H54 (cell line): Measurements from ENCODE around the gene TOX2.

Experiments
- DNase-seq: peaks from one replicate; pipeline ENCODE4 v3.0.0; 2011; ENCODE audit warnings: low spot score, mixed read lengths; ENCODE audit not compliant: insufficient read length
- FAIRE-seq: peaks from 3 replicates; lab custom pipeline; 2011; peaks lifted over from hg19 to GRCh38; lab: Jason Lieb, UNC
- POLR2A ChIP-seq: IDR thresholded peaks from 2 replicates; pipeline ENCODE4 v1.6.1; 2011; ENCODE audit warnings: low read depth, mild to moderate bottlenecking, low read length

TOX2 gene

GRCh38 chr20:43921227-43921780 is 6.7 kb downstream of the TOX2 start:
- no peak for DNase-seq
- FAIRE-seq, result no peak
- TF ChIP-seq POLR2A, result no peak

GRCh38 chr20:43922614-43923013 is 8.0 kb downstream of the TOX2 start:
- DNase-seq, result no peak
- no peak for FAIRE-seq
- TF ChIP-seq POLR2A, result no peak

DNA sequence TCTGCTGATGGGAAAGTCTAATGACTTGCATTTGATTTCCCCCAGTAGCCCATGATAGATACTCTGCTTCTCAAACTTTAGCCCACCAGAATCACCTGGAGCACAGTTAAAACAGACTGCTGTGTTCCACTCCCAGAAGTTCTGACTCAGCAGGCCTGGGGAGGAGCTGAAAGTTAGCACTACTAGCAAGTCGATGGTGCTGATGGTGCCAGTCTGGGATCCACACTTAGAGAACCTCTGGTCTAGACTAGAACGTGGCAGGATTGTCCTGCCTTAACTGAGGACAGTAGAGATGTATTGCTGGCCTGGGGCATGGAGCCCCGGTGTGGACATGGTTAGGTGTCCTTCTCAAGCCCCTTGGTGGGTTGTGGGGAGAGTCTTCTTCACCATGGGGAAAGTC is 8.7 kb downstream of the TOX2 start:
- DNase-seq, result no peak
- no peak for FAIRE-seq
- no peak for TF ChIP-seq POLR2A

DNA sequence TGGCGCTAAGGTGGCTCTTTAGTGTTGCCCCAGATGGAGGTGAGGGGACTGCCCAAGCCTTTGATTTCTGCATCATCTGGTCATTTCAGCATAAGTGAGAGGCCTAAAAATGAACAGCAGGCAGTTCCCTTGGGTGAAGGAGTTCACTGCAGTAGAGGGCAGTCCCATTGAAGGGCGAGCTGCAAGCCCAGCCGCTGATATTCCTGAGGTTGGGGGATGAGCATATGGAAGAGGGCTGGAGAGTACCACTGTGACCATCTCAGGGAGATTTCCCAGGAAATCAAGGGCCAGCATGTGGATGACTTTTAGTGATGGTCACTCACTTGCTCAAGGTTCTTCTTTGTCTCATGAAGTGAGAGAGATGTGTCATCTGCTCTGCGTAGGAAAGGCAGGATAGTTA is 9.3 kb downstream of the TOX2 start:
- DNase-seq, result no peak
- FAIRE-seq, result no peak
- no peak for TF ChIP-seq POLR2A

DNA sequence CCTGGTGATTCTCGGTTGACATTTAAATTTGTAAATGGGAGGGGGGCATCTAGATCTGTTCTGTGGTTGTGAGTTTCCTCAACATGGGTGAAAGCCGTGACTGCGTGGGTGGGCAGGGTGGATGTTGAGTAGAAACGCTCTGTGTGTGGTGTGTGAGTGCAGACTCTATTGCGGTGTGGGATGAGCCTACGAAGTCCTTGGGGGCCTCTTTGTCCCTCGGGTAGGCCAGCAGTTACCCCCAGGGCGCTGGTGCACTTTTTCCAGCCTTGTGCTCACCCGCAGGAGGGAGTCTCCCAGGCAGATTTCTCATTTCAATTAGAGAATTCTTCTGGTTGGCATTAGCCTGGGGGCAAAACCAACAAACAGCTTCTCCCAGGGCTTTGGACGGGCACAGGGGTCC is 10.6 kb downstream of the TOX2 start:
- DNase-seq (no peak), FAIRE-seq (no peak)
- TF ChIP-seq POLR2A, result no peak

DNA sequence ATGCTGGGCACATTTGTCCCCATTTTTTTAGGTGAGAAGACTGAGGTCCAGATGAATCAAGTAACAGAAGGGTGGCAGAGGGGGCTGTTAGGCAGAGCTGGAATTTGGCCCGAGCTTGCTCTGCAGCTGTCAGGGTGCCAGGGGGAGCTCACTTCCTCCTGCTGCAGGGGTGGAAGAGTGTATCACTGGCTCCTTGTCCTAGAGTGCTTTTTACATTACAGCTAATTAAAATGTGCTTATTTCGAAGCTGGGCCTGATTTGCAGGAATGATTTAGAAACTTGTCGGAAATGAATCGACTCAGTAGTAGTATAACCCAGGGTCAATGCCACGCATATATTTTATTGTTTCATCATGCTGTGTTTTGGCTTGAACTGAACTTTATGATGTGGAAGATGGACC is 11.1 kb downstream of the TOX2 start:
- no peak for FAIRE-seq
- no peak for TF ChIP-seq POLR2A
- peak; percentile 42 for DNase-seq

DNA sequence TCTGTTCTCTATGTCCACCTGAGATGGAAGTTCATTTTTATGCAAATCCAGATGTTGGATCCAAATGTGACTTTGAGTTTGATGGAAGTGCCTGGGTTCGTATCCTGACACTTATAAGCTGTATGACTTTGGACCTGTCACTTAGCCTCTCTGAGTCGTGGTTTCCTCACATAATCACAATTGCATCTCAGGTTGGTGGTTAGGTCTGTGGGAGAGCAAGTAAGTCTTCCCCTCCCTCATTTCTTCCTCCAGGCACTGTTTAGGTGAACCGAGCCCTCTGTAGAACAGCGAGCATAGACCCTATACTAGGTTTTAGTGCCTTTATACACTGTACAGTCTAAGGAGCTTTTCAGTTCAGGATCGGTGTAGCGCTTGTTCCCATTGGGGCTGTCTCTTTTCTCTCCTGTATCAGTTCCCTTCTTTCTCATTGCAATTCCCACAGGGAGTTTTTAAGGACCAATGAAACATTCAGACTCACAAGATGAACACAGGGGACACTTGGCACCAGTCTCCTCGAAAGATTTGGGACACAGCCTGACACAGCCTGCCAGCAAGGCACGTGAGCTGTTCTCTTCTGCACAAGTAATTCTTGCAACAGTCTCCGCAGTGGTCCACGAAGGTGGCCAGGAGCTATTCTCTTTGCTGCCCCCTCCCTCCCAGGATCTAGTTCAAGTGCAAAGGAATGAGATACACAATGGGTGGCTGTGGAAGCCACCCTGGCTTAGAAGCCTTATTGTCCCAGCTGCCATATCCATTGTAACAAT is 11.8 kb downstream of the TOX2 start:
- no peak for FAIRE-seq
- no peak for TF ChIP-seq POLR2A
- no peak for DNase-seq

DNA sequence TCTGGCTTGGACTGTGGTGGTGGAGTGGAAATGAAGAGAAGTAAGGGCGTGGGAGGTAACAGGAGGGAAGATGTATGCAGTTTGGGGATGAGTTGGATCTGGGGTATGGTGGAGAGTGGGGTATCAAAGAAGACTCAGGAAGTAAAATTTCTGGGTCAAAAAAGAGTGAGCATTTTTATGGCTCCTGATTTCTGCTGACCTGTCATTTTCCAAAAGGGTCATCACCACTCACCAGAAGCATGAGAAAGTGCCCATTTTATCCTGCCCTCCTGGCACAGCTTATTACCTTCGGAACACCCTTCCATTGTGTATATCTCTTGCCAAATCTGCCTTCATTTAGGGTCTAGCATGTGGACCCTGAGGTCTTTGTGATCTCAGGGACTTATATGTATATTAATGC is 17.3 kb downstream of the TOX2 start:
- DNase-seq (no peak), FAIRE-seq (no peak)
- TF ChIP-seq POLR2A, result no peak

DNA sequence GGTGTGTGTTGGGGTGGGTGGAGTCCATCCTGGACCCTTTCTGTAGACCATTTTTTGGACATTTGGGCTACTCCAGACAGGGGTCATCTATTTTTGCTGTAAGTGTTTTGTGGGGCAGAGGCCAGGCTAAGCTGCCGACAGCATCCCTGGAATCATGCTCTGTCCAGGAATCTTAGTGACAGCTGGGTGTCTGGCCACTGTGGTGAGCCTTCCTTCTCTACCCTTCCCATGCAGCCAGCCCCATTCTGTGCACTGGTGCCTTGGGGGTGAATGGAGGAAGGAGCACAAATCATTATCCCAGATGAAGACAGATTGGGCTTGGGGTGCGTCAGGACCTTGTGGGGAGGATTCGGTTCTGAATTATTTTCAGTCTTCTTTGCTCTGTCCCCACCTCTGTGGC is 20.2 kb downstream of the TOX2 start:
- no peak for TF ChIP-seq POLR2A
- DNase-seq, result no peak
- FAIRE-seq, result no peak

DNA sequence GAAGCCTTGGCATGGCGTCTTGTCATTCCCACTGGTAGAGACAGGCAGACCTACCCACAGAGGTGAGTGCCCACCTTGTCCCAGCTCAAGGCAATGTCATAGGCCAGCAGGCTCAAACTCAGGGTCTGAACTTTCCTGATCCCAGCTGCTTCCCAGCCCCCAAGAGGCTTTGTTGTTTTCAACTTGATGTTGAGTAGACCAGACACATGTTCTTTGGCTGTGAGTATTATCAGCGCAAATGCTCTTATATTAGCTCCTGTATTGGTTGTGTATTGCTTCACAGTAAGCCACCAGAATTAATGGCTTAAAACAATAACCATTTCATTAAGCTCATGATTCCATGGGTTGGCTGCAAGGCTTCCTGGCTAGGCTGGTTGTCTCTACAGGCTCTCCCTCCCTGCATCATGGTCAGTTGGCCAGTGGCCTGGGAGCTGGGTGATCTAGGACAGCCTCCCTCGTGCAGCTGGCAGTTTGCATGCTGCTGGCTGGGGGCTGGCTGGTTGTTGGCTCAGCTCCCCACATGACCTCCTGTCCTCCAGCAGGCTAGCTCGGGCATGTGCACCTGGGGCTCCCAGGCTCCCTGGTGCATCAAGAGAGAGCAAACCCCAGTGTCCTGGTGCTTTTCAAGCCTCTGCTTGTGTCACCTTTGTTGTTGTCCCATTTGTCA is 21.6 kb downstream of the TOX2 start:
- no peak for TF ChIP-seq POLR2A
- FAIRE-seq, result no peak
- DNase-seq, result no peak

DNA sequence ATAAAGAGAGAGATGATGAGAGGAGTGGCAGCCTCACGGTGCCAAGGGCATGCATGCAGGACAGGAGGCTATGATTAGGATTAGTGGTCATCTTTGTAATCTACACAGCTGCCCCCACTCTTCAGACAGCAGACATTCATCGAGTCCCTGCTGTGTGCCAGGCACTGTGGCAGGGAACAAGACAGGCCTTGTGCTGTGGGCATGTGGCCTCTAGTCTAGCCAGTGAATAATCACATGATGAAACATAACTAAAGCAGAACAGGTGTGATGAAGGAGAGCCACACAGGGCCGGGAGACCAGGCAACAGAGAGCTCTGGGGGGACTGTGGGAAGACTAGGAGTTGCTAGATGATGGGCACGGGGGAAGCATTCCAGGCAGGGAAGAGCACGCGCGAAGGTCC is 22.2 kb downstream of the TOX2 start:
- no peak for DNase-seq
- FAIRE-seq, result no peak
- TF ChIP-seq POLR2A, result no peak

DNA sequence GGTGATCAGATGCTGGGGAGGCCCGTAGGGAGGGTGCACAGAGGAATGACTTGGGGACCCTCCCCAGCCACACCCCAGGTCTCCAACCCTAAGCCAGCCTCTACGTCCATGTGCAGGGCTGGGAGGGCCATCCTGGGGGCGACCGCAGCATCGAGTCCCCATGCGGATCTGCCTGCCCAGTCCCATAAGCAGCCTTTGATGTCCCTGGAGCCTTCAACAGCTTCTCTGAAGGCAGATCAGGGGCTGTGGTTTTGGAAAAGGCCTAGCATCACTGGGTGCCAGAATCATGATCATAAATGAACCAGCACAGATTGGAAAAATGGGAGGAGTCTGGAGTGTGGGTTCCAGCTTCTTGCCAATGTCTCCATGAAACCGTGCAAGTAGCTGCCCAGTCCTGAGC is 22.9 kb downstream of the TOX2 start:
- TF ChIP-seq POLR2A, result no peak
- FAIRE-seq, result no peak
- no peak for DNase-seq

DNA sequence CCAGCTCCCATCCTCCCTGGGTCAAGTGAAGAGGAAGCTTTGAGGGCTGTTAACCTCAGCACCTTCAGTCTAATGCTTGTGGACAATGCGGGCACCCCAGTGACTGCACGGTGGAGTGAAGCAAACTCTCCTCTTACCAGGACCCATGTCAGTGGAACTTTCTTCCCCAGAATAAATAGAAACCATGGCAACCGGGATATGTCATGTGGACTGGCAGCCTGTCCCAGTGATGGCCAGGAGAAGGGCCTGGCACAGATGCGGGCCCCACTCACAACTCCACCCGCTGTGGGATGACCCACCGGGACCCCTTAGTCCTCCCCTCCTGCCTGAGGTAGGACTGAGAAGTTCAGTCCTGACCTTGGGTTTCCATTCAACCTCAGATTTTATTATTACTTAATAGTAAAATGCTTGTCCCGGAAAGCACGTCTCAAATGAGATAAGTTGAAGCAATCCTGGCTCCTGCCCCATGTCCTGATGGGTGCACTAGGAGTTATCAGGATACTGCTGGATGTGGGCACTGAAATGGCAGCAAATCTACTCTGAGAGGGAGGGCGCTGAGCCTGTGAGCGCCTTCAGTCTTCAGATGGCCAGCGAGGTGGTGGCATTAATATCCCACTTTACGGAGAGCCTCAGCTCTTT is 23.5 kb downstream of the TOX2 start:
- no peak for TF ChIP-seq POLR2A
- no peak for FAIRE-seq

More for the DNA sequence above, 23.5 kb downstream of the TOX2 start:
- DNase-seq, result no peak
